GM23338 (cell line): ENCODE measurements around the gene TSPAN4. TPM values are rescaled to one million over a fixed set of nuclear protein-coding genes. Genes with fewer than 3 reads are reported as not detected.

ENCODE experiments used
- ATAC-seq: fragments of 200-7000 bp; cut with Tn5 transposase; 3 replicates; pipeline ENCODE4 v1.9.1; 2020
- DNase-seq: peaks from one replicate; pipeline ENCODE4 v3.0.0-alpha.2; 2015; ENCODE audit warnings: low spot score
- H2AFZ ChIP-seq: fragments of 200-600 bp; sonication (generic); 2 replicates; pipeline ENCODE4 v1.8.0; 2016; ENCODE audit warnings: antibody characterized with exemption, mild to moderate bottlenecking, moderate library complexity
- H3F3A ChIP-seq: fragments of 200-600 bp; sonication (generic); replicated peaks from 2 replicates; pipeline ENCODE4 v1.8.0; 2017; ENCODE audit warnings: antibody characterized with exemption, mixed run types, low read depth
- H3K27ac ChIP-seq: fragments of 200-600 bp; sonication (generic); 2 replicates; pipeline ENCODE4 v1.6.1; 2016; ENCODE audit warnings: low read depth
- H3K27me3 ChIP-seq: fragments of 200-600 bp; sonication (generic); 2 replicates; pipeline ENCODE4 v1.8.0; 2016; ENCODE audit warnings: mild to moderate bottlenecking, mixed run types, moderate library complexity; ENCODE audit not compliant: insufficient read depth
- H3K36me3 ChIP-seq: fragments of 200-600 bp; sonication (generic); 2 replicates; pipeline ENCODE4 v1.8.0; 2016; ENCODE audit warnings: mild to moderate bottlenecking; ENCODE audit not compliant: insufficient read depth
- H3K4me1 ChIP-seq: fragments of 200-600 bp; sonication (generic); 2 replicates; pipeline ENCODE4 v1.8.0; 2016; ENCODE audit warnings: mild to moderate bottlenecking, moderate library complexity; ENCODE audit not compliant: insufficient read depth
- H3K4me2 ChIP-seq: fragments of 200-600 bp; sonication (generic); 2 replicates; pipeline ENCODE4 v1.7.1; 2017; ENCODE audit warnings: mixed run types
- H3K4me3 ChIP-seq: fragments of 200-600 bp; sonication (generic); 2 replicates; pipeline ENCODE4 v1.6.1; 2016; ENCODE audit warnings: mixed run types
- H3K79me2 ChIP-seq: fragments of 200-600 bp; sonication (generic); replicated peaks from 2 replicates; pipeline ENCODE4 v1.8.0; 2017; ENCODE audit warnings: mild to moderate bottlenecking; ENCODE audit not compliant: insufficient read depth
- H3K9me2 ChIP-seq: fragments of 200-600 bp; sonication (generic); 2 replicates; pipeline ENCODE4 v1.8.0; 2017; ENCODE audit not compliant: insufficient read depth
- H4K20me1 ChIP-seq: fragments of 200-600 bp; sonication (generic); replicated peaks from 2 replicates; pipeline ENCODE4 v1.8.0; 2017; ENCODE audit warnings: mild to moderate bottlenecking; ENCODE audit not compliant: insufficient read depth
- H3K27ac Mint-ChIP-seq: 2 replicates; pipeline ENCODE4 v1.8.0; 2020; ENCODE audit warnings: inconsistent platforms, mild to moderate bottlenecking, moderate library complexity, mixed read lengths
- H3K27me3 Mint-ChIP-seq: 3 replicates; pipeline ENCODE4 v1.8.0; 2022; ENCODE audit warnings: low read depth, mild to moderate bottlenecking, moderate library complexity, mixed read lengths, inconsistent platforms; ENCODE audit not compliant: insufficient read depth, poor library complexity
- H3K36me3 Mint-ChIP-seq: 3 replicates; pipeline ENCODE4 v1.8.0; 2021; ENCODE audit warnings: low read depth, mild to moderate bottlenecking, inconsistent platforms, moderate library complexity, mixed read lengths
- H3K4me1 Mint-ChIP-seq: 3 replicates; pipeline ENCODE4 v1.8.0; 2020; ENCODE audit warnings: mild to moderate bottlenecking, inconsistent platforms, mixed read lengths
- H3K4me3 Mint-ChIP-seq: 3 replicates; pipeline ENCODE4 v1.8.0; 2021; ENCODE audit warnings: moderate library complexity, mild to moderate bottlenecking, inconsistent platforms, mixed read lengths
- H3K9me3 Mint-ChIP-seq: 3 replicates; pipeline ENCODE4 v1.8.0; 2020; ENCODE audit warnings: moderate library complexity, mild to moderate bottlenecking, inconsistent platforms, mixed read lengths
- CREB1 ChIP-seq: fragments of 250-450 bp; sonication (Bioruptor Pico); IDR thresholded peaks from 2 replicates; pipeline ENCODE4 v1.5.0; 2020; ENCODE audit warnings: low read depth, mild to moderate bottlenecking, moderate library complexity
- CTCF ChIP-seq, 2 experiments: fragments of 200-600 bp in 1 of 2; sonication (generic) in 1 of 2; conservative IDR thresholded peaks; 2 replicates each; pipeline versions ENCODE4 v1.5.1 to v1.6.1; 2016 to 2017; ENCODE audit warnings: antibody characterized with exemption in 2 of 2, low read depth in 2 of 2, mild to moderate bottlenecking in 2 of 2, moderate library complexity in 1 of 2
- ETS1 ChIP-seq: IDR thresholded peaks from 2 replicates; pipeline ENCODE4 v1.6.1; 2016; ENCODE audit warnings: antibody characterized with exemption
- EZH2 ChIP-seq: fragments of 200-600 bp; sonication (generic); IDR thresholded peaks from one replicate; pipeline ENCODE4 v1.8.0; 2017; ENCODE audit warnings: antibody characterized with exemption, mild to moderate bottlenecking, low read depth; ENCODE audit not compliant: unreplicated experiment
- EZH2phosphoT487 ChIP-seq: fragments of 200-600 bp; sonication (generic); IDR thresholded peaks from one replicate; pipeline ENCODE4 v1.8.1; 2018; ENCODE audit warnings: antibody characterized with exemption; ENCODE audit not compliant: unreplicated experiment
- JUNB ChIP-seq: IDR thresholded peaks from one replicate; pipeline ENCODE4 v1.6.1; 2016; ENCODE audit warnings: antibody characterized with exemption; ENCODE audit not compliant: unreplicated experiment
- NANOG ChIP-seq: IDR thresholded peaks from 2 replicates; pipeline ENCODE4 v1.6.1; 2016; ENCODE audit warnings: antibody characterized with exemption, borderline replicate concordance
- POLR2AphosphoS5 ChIP-seq: IDR thresholded peaks from 2 replicates; pipeline ENCODE4 v1.6.1; 2016; ENCODE audit warnings: antibody characterized with exemption, low read depth
- REST ChIP-seq: IDR thresholded peaks from one replicate; pipeline ENCODE4 v1.6.1; 2018; ENCODE audit warnings: antibody characterized with exemption; ENCODE audit not compliant: unreplicated experiment
- STAT1 ChIP-seq: IDR thresholded peaks from one replicate; pipeline ENCODE4 v1.6.1; 2016; ENCODE audit warnings: antibody characterized with exemption; ENCODE audit not compliant: unreplicated experiment
- ZNF114 ChIP-seq: fragments of 250-450 bp; sonication (Bioruptor Pico); IDR thresholded peaks from 2 replicates; pipeline ENCODE4 v1.5.0; 2020; ENCODE audit warnings: mild to moderate bottlenecking, moderate library complexity
- ZNF331 ChIP-seq: fragments of 250-450 bp; sonication (Bioruptor Pico); IDR thresholded peaks from 2 replicates; pipeline ENCODE4 v1.5.0; 2020; ENCODE audit warnings: low read depth, mild to moderate bottlenecking, moderate library complexity
- polyA plus RNA-seq: library from polyadenylated mRNA; unstranded; fragments of >200 nt; fragmentation: Nextera tagmentation; extraction: Ambion mirVana; gene quantifications from 2 replicates; pipeline ENCODE4 v1.2.1, GENCODE V29; 2016
- total RNA-seq: library from RNA; depleted of rRNA; stranded (reverse); fragments of >200 nt; shearing (Covaris generic); gene quantifications from 2 replicates; pipeline ENCODE4 v1.2.3, GENCODE V29; 2014
- TF ChIP-seq, protein P1 (sequence below): fragments of 250-450 bp; sonication (Bioruptor Pico); IDR thresholded peaks from 2 replicates; pipeline ENCODE4 v1.5.0; 2020; ENCODE audit warnings: mild to moderate bottlenecking, moderate library complexity

TSPAN4 gene
- total and polyA plus RNA-seq, 2 experiments from 2014 or later = 76.8 to 150 TPM

- no peak for ATAC-seq
- H3K4me3 Mint-ChIP-seq = peak overlapping the region; percentile 81
- TF ChIP-seq, protein P1, sequence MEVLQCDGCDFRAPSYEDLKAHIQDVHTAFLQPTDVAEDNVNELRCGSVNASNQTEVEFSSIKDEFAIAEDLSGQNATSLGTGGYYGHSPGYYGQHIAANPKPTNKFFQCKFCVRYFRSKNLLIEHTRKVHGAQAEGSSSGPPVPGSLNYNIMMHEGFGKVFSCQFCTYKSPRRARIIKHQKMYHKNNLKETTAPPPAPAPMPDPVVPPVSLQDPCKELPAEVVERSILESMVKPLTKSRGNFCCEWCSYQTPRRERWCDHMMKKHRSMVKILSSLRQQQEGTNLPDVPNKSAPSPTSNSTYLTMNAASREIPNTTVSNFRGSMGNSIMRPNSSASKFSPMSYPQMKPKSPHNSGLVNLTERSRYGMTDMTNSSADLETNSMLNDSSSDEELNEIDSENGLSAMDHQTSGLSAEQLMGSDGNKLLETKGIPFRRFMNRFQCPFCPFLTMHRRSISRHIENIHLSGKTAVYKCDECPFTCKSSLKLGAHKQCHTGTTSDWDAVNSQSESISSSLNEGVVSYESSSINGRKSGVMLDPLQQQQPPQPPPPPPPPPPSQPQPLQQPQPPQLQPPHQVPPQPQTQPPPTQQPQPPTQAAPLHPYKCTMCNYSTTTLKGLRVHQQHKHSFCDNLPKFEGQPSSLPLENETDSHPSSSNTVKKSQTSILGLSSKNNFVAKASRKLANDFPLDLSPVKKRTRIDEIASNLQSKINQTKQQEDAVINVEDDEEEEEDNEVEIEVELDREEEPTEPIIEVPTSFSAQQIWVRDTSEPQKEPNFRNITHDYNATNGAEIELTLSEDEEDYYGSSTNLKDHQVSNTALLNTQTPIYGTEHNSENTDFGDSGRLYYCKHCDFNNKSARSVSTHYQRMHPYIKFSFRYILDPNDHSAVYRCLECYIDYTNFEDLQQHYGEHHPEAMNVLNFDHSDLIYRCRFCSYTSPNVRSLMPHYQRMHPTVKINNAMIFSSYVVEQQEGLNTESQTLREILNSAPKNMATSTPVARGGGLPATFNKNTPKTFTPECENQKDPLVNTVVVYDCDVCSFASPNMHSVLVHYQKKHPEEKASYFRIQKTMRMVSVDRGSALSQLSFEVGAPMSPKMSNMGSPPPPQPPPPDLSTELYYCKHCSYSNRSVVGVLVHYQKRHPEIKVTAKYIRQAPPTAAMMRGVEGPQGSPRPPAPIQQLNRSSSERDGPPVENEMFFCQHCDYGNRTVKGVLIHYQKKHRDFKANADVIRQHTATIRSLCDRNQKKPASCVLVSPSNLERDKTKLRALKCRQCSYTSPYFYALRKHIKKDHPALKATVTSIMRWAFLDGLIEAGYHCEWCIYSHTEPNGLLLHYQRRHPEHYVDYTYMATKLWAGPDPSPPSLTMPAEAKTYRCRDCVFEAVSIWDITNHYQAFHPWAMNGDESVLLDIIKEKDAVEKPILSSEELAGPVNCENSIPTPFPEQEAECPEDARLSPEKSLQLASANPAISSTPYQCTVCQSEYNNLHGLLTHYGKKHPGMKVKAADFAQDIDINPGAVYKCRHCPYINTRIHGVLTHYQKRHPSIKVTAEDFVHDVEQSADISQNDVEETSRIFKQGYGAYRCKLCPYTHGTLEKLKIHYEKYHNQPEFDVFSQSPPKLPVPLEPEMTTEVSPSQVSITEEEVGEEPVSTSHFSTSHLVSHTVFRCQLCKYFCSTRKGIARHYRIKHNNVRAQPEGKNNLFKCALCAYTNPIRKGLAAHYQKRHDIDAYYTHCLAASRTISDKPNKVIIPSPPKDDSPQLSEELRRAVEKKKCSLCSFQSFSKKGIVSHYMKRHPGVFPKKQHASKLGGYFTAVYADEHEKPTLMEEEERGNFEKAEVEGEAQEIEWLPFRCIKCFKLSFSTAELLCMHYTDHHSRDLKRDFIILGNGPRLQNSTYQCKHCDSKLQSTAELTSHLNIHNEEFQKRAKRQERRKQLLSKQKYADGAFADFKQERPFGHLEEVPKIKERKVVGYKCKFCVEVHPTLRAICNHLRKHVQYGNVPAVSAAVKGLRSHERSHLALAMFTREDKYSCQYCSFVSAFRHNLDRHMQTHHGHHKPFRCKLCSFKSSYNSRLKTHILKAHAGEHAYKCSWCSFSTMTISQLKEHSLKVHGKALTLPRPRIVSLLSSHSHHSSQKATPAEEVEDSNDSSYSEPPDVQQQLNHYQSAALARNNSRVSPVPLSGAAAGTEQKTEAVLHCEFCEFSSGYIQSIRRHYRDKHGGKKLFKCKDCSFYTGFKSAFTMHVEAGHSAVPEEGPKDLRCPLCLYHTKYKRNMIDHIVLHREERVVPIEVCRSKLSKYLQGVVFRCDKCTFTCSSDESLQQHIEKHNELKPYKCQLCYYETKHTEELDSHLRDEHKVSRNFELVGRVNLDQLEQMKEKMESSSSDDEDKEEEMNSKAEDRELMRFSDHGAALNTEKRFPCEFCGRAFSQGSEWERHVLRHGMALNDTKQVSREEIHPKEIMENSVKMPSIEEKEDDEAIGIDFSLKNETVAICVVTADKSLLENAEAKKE (CRISPR knock-in tag) = no peak
- TF ChIP-seq STAT1 = no peak
- no peak for TF ChIP-seq EZH2
- no peak for TF ChIP-seq ETS1
- no peak for TF ChIP-seq ZNF331
- no peak for TF ChIP-seq POLR2AphosphoS5
- no peak for TF ChIP-seq NANOG
- no peak for TF ChIP-seq REST
- TF ChIP-seq EZH2phosphoT487 = no peak
- no peak for TF ChIP-seq CTCF (conservative IDR thresholded peaks at IDR 0.05; ENCODE audit: low read depth in 2 of 2)
- TF ChIP-seq JUNB = no peak
- no peak for TF ChIP-seq CREB1
- no peak for TF ChIP-seq ZNF114 (CRISPR knock-in tag)
- no peaks in the 10 kb centered on the region for H3K36me3 ChIP-seq
- H3K36me3 Mint-ChIP-seq = peaks cover 6% of the 10 kb centered on the region; the same call in 1 of the 3 replicates
- peak overlapping the region; percentile 86 for H3K4me3 ChIP-seq
- peak overlapping the region; percentile 69; the same call in 1 of the 2 replicates for H3K27ac ChIP-seq
- H3K27ac Mint-ChIP-seq = no peak overlapping the region; the same call in 1 of the 2 replicates
- no peak for DNase-seq
- peaks cover 14% of the 10 kb centered on the region for H3F3A ChIP-seq
- H3K4me1 Mint-ChIP-seq = peaks cover 16% of the 10 kb centered on the region; the same call in 2 of the 3 replicates
- H3K9me2 ChIP-seq = no peaks in the 10 kb centered on the region
- H4K20me1 ChIP-seq = no peaks in the 10 kb centered on the region
- peaks cover 4% of the 10 kb centered on the region for H3K27me3 Mint-ChIP-seq
- H3K79me2 ChIP-seq = no peaks in the 10 kb centered on the region; the same call in 1 of the 2 replicates
- H3K9me3 Mint-ChIP-seq = no peaks in the 10 kb centered on the region
- peak overlapping the region; percentile 95 for H3K4me2 ChIP-seq
- no peak overlapping the region for H2AFZ ChIP-seq
- H3K4me1 ChIP-seq = peaks cover 8% of the 10 kb centered on the region; the same call in 1 of the 2 replicates
- H3K27me3 ChIP-seq = no peaks in the 10 kb centered on the region
Measured at GRCh38 chr11:796565-797295, 45.9 kb upstream of the TSPAN4 start.
